ENCODE results near the gene EIF2B1.
"Not testable (repeated sequence)": the region's sequence is repeated elsewhere in the genome, so short reads cannot be mapped to it uniquely, and the experiment has no call there.

EIF2B1 gene

GRCh38 chr12:123617144-123617543, 16.3 kb downstream of the EIF2B1 start:
- DNase-seq = no peak

DNA sequence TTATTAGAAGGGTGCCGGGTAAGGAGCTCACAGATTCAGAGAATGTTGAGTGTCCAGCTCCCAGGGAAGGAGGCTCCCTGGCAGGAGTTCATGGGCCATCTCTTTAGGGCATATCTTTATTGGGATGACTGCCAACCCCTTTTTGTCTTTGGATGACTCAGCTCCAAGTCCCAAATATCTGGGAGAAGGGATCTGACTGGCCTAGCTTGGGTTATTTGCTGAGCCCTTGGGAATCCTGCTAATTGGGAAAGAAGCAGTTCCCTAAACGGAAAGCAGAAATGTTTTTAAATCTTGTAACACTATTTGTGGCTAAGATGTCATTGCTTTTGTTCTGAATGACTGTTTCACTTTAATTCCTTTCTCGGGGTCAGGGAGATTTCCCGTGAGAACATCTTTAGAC, 19.0 kb downstream of the EIF2B1 start:
- no peak for DNase-seq

- no peak for DNase-seq
Measured at GRCh38 chr12:123614110-123614509, 19.4 kb downstream of the EIF2B1 start.

DNA sequence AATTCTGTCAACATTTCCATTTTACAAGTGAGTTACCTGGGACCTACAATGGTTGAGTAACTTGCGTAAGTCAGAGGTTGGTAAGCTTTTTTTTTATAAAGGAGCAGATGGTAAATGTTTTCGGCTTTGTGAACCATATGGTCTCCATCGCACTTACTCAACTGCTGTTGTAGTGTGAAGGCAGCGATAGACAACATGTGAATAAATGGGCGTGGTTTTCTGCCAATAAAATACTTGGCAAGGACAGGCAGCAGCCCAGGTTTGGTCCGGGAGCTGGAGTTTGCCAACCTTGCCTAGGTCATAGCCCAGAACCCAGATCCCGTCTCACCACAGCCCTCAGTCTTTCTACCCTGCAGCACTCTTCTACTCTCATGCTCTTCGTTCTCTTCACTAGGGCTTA, 25.3 kb downstream of the EIF2B1 start:
- DNase-seq = no peak

DNA sequence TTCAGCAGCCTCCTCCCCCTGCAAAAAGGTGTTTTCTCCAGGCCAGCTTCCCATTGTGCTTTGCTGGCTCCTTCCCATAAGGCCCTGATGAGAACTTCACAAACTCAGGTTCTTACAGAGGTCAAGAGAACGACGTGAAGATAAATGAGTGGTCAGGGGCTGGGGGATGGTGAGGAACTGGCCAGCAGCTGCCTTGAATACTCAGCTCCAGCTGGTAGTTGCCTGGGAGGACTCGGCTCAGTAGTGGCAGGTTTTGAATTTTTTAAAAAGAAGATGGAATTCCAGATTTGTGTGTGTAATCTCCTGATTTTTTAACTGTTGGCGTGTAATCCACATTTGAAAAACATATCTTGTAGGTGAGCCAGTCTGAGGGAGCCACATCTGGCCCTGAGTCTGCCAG, 25.7 kb downstream of the EIF2B1 start:
- no peak for DNase-seq

- DNase-seq = not testable (repeated sequence)
Measured at GRCh38 chr12:123603495-123603894, 30.0 kb downstream of the EIF2B1 start.

GRCh38 chr12:123602651-123603195, 30.8 kb downstream of the EIF2B1 start:
- no peak for DNase-seq

DNA sequence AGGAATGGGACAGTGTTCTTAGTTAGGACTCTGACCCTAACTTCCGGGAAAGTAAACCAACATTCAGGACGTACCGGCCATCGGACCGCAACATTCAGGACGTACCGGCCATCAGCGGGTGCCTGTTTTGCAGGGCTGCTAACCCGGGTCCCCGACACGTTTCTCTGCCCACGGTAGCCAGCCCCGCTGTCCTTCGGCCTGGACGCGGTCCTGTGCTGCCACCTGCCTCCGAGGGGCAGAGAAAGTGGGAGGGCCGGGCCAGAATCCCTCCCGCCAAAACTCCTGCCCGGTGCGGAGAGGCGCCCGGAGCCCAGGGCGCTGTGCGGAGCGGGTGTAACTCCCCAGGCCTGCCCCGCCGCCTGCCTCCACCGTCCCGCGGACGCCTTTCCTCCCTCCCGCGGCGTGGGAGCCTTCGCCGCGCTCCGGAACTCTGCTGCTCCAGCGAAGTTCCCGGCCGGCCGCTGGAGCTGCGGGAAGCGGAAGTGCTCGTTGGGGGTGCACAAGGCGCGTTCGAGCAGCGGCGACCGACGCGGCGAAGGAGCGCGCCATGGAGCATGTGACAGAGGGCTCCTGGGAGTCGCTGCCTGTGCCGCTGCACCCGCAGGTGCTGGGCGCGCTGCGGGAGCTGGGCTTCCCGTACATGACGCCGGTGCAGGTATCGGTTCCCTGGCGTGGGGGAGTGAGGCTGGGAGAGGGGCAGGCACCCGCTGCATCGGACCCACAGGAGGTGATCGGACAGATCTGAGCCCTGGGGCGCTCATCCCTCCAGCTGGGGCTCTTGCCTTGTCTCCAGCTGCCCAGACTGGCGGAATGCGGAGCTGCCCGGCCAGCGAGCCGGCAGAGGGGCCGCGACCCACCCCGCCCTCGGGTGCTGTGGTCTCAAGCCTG, 31.6 kb downstream of the EIF2B1 start, which contains the start of gene DDX55:
Gene DDX55, plus strand, starts transcription at position 498 of the 888 bp plus-strand sequence. Its CDS starts 50 bp downstream, at position 548.
- DNase-seq = peak; percentile 53 to 71

DNA sequence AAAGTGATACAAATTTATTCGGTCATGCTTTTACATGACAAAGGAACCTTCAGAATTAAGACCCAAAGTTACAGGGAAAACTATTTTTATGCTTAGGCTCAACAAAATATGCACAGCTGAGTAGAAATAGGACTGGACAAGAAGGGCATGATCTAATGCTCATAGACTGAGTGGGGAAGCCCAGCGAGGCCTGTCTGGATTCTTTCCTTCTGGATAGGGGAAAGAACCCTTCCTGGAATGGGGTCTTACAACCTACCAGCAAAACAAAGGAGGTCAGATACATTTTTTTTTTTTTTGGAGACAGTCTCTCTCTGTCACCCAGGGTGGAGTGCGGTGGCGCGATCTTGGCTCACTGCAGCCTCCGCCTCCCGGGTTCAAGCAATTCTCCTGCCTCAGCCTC, 33.8 kb downstream of the EIF2B1 start:
- DNase-seq = no peak

GRCh38 chr12:123599310-123599709, 34.2 kb downstream of the EIF2B1 start:
- DNase-seq = no peak

DNA sequence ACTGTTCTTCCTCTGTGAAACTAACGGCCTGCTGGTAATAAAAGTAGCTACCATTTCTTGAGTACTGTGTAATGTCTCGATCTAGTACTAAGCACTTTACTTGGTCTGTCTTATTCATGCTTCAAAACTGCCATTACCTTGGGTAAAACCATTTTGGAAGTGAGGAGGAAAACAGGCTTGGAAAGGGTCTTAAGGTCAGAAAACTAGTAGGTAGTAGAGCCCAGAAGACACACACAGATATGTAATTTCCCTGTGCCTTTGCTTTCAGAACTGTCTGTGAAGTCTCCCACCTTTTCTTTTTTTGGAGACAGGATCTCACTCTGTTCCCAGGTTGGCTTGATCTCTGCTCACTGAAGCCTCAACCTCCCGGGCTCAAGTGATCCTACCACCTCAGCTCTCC, 35.0 kb downstream of the EIF2B1 start:
- no peak for DNase-seq

DNA sequence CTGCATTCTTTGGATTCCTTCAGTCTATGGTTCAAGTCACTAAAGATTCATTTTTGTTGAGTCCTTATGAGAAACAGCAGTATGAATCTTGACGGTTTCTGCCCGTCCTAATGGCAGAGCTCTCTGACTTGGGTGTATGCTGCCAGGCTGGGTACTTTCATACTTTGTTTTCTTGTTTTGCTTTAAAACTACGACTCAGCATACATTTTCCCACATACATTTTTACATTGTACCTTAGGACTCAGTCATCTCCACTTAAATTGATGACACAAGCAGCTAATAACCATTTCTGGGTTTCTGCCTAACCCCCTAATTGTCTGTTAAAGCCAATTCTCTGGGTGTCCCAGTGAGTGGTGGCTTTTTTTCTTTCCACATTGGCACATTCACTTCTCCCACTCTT, 36.4 kb downstream of the EIF2B1 start:
- DNase-seq = no peak

- no peak for DNase-seq
Measured at GRCh38 chr12:123595729-123596128, 37.8 kb downstream of the EIF2B1 start.

DNA sequence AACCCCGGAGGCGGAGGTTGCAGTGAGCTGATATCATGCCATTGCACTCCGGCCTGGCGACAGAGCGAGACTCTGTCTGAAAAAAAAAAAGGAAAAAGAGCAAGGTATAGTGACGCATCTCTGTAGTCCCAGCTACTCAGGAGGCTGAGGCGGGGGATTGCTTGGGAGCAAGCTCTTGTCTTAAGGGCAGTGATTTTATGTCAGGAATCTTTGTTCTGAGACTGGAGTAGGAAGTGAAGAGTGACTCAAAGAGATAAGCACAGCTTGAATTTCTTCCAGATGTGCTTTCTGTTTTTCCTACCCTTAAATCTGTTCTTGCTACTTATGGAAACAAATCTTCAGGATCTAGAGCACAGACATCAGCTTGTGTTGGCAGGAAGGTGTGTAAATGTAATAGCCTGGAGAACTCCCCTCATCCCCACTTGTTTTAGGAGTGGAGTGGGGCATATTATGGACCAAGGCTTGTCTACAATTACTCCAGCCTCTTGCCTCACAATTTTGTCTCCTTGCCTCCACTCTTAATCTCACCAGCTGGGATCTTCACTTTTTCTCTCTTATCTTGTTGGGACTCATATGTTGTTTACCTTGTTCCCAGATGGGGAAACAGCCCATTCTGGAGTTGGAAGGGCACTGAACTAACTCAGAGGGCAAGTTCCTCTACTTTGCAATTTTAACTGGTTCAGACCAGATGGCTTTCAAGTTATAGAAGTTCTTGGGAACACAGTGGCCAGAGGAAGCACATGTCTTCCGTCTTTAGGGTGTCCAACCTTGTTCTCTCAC, 41.6 kb downstream of the EIF2B1 start:
- DNase-seq = peak in 1 of 2 experiments; percentile 43

GRCh38 chr12:123580772-123581171, 52.7 kb downstream of the EIF2B1 start:
- DNase-seq = no peak

- DNase-seq = not testable (repeated sequence)
Measured at GRCh38 chr12:123578829-123579228, 54.7 kb downstream of the EIF2B1 start.

DNA sequence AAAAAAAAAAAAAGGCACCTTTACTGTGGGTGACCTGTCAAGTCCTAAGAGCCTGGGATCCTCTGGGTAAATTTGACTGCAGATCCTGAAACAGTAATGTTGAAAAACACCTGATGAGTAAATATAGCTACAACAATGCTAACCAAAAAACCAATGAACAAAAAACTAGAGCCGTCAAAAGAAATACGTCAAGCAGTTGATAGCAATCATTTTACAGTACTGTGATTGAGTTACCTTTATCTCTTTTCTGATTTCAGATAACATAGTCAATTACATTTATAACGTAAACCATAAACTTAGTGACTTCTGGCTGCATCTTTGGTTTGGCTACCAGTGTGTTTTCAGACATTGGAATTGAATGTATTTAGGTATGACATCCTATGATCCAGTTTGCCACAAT, 55.2 kb downstream of the EIF2B1 start:
- DNase-seq = no peak

- no peak for DNase-seq
Measured at GRCh38 chr12:123576611-123577010, 56.9 kb downstream of the EIF2B1 start.

- DNase-seq = no peak
Measured at GRCh38 chr12:123573870-123574269, 59.6 kb downstream of the EIF2B1 start.

DNA sequence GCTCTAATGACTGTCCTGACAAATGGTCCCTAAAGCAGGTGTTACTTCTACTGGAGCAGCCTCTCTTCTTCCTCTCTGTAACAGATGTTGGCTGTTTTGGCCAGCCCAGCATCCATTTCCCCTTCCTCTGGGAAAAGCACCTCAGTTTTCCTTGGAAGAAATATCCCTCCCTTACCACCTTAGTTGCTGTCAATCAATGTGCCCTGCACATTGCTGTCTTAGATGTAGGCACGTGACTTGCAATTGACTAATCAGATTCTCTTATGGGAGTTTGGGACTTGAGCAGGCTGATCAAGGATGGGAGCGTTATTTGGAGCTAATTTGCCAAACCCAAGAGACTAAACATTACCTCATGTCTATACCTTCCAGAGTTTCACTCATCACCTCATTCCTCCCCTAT, 61.1 kb downstream of the EIF2B1 start:
- no peak for DNase-seq

DNA sequence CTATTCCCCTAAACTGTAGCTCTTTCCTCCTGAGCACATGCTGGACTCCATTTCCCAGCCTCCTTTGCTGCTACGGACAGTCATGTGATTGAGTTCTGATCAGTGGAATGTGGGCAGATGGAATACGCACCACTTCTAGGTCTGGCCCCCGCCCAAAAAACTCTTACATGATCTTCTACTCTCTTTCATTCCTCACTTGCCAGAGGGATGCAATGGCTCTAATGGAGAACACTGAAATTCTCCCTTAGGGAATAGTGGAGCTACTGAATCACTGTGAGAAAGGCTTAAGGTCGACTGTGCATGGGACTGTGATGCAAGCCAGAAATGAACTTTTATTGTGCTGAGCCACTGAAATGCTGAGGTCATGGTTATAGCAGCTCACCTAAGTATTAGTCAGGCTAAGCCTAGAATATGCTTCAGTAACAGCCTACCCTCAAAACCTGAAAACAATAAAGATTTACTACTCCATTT, 62.1 kb downstream of the EIF2B1 start:
- DNase-seq = peak in 1 of 2 experiments; percentile 20

Data from SW 1271 (cell line).